ENCODE results near the gene SLCO1A2. TPM values are rescaled to one million over a fixed set of nuclear protein-coding genes. Genes with fewer than 3 reads are reported as not detected.

The SLCO1A2 gene
- total RNA-seq, 2 donors from 2014 or later = not detected

GRCh38 chr12:21339921-21340320, 5.2 kb upstream of the SLCO1A2 start:
- DNase-seq (ENCODE audit: low spot score in 2 of 2) (no peak), ATAC-seq (no peak)
- Mint-ChIP-seq H3K27ac (no peak overlapping the region), H3K36me3 (no peaks in the 10 kb centered on the region), H3K9me3 (no peaks in the 10 kb centered on the region)

GRCh38 chr12:21337959-21338744, 3.4 kb upstream of the SLCO1A2 start:
- H3K36me3 Mint-ChIP-seq = no peaks in the 10 kb centered on the region

GRCh38 chr12:21337453-21337852, 2.7 kb upstream of the SLCO1A2 start:
- DNase-seq (ENCODE audit: low spot score in 2 of 2) (no peak), ATAC-seq (no peak)
- Mint-ChIP-seq H3K36me3 (no peaks in the 10 kb centered on the region), H3K27ac (no peak overlapping the region), H3K9me3 (no peaks in the 10 kb centered on the region)

More at GRCh38 chr12:21337959-21338744, 3.4 kb upstream of the SLCO1A2 start:
- Mint-ChIP-seq H3K27ac (no peak overlapping the region), H3K9me3 (no peaks in the 10 kb centered on the region)
- ATAC-seq = peak in 1 of 2 donors; percentile 37
- no peak for DNase-seq (ENCODE audit: low spot score in 2 of 2)

- no peaks in the 10 kb centered on the region for H3K9me3 Mint-ChIP-seq
- ATAC-seq (no peak), DNase-seq (ENCODE audit: low spot score in 2 of 2) (no peak)
Observed at GRCh38 chr12:21336656-21337055, 1.9 kb upstream of the SLCO1A2 start.

GRCh38 chr12:21330682-21331253, 3.9 kb downstream of the SLCO1A2 start:
- H3K36me3 Mint-ChIP-seq = peaks cover 14 to 24% of the 10 kb centered on the region in 2 donors
- no peak overlapping the region for H3K27ac Mint-ChIP-seq
- ATAC-seq (no peak), DNase-seq (ENCODE audit: low spot score in 2 of 2) (no peak)
- peaks cover 15 to 20% of the 10 kb centered on the region in 2 donors for H3K9me3 Mint-ChIP-seq

More at GRCh38 chr12:21336656-21337055, 1.9 kb upstream of the SLCO1A2 start:
- Mint-ChIP-seq H3K27ac (no peak overlapping the region), H3K36me3 (no peaks in the 10 kb centered on the region)

- H3K27ac Mint-ChIP-seq = no peak overlapping the region
- no peak for ATAC-seq
- DNase-seq (ENCODE audit: low spot score in 2 of 2) = no peak
- peaks cover 15 to 24% of the 10 kb centered on the region in 2 donors for H3K36me3 Mint-ChIP-seq
- H3K9me3 Mint-ChIP-seq = peaks cover 15 to 20% of the 10 kb centered on the region in 2 donors
Observed at GRCh38 chr12:21328578-21328977, 6.1 kb downstream of the SLCO1A2 start.

- H3K9me3 Mint-ChIP-seq = peaks cover 15 to 20% of the 10 kb centered on the region in 2 donors
- no peak for ATAC-seq
Observed at GRCh38 chr12:21324551-21324950, 10.2 kb downstream of the SLCO1A2 start.

GRCh38 chr12:21323736-21324135, 11.0 kb downstream of the SLCO1A2 start:
- no peak overlapping the region for H3K27ac Mint-ChIP-seq
- H3K9me3 Mint-ChIP-seq = peaks cover 15 to 20% of the 10 kb centered on the region in 2 donors
- DNase-seq (ENCODE audit: low spot score in 2 of 2) (no peak), ATAC-seq (no peak)
- peaks cover 15 to 24% of the 10 kb centered on the region in 2 donors for H3K36me3 Mint-ChIP-seq

More at GRCh38 chr12:21324551-21324950, 10.2 kb downstream of the SLCO1A2 start:
- Mint-ChIP-seq H3K27ac (no peak overlapping the region), H3K36me3 (peaks cover 15 to 24% of the 10 kb centered on the region in 2 donors)
- no peak for DNase-seq (ENCODE audit: low spot score in 2 of 2)

GRCh38 chr12:21308785-21309184, 25.9 kb downstream of the SLCO1A2 start:
- DNase-seq (ENCODE audit: low spot score in 2 of 2) (no peak), ATAC-seq (no peak)
- H3K36me3 Mint-ChIP-seq = no peaks in the 10 kb centered on the region
- H3K9me3 Mint-ChIP-seq = no peaks in the 10 kb centered on the region
- H3K27ac Mint-ChIP-seq = no peak overlapping the region

- no peak for ATAC-seq
- H3K9me3 Mint-ChIP-seq = no peaks in the 10 kb centered on the region
- H3K27ac Mint-ChIP-seq = no peak overlapping the region
- DNase-seq (ENCODE audit: low spot score in 2 of 2) = no peak
- no peaks in the 10 kb centered on the region for H3K36me3 Mint-ChIP-seq
Observed at GRCh38 chr12:21305661-21306060, 29.1 kb downstream of the SLCO1A2 start.

- DNase-seq (ENCODE audit: low spot score in 2 of 2) (no peak), ATAC-seq (no peak)
- H3K9me3 Mint-ChIP-seq = no peaks in the 10 kb centered on the region
- H3K27ac Mint-ChIP-seq = no peak overlapping the region
- no peaks in the 10 kb centered on the region for H3K36me3 Mint-ChIP-seq
Observed at GRCh38 chr12:21300632-21301031, 34.1 kb downstream of the SLCO1A2 start.

- peak; percentile 35 to 37 for ATAC-seq
- Mint-ChIP-seq H3K36me3 (no peaks in the 10 kb centered on the region), H3K9me3 (no peaks in the 10 kb centered on the region), H3K27ac (no peak overlapping the region)
- DNase-seq (ENCODE audit: low spot score in 2 of 2) = no peak
Observed at GRCh38 chr12:21296751-21297406, 37.8 kb downstream of the SLCO1A2 start.

- DNase-seq (ENCODE audit: low spot score in 2 of 2) (no peak), ATAC-seq (no peak)
- H3K27ac Mint-ChIP-seq = no peak overlapping the region
- H3K36me3 Mint-ChIP-seq = no peaks in the 10 kb centered on the region
- H3K9me3 Mint-ChIP-seq = no peaks in the 10 kb centered on the region
Observed at GRCh38 chr12:21296348-21296747, 38.4 kb downstream of the SLCO1A2 start.

GRCh38 chr12:21294176-21294575, 40.5 kb downstream of the SLCO1A2 start:
- DNase-seq (ENCODE audit: low spot score in 2 of 2) (no peak), ATAC-seq (no peak)

GRCh38 chr12:21292111-21292510, 42.6 kb downstream of the SLCO1A2 start:
- ATAC-seq = no peak
- no peaks in the 10 kb centered on the region for H3K36me3 Mint-ChIP-seq
- H3K27ac Mint-ChIP-seq = no peak overlapping the region
- no peaks in the 10 kb centered on the region for H3K9me3 Mint-ChIP-seq
- DNase-seq (ENCODE audit: low spot score in 2 of 2) = no peak

More at GRCh38 chr12:21294176-21294575, 40.5 kb downstream of the SLCO1A2 start:
- Mint-ChIP-seq H3K9me3 (no peaks in the 10 kb centered on the region), H3K36me3 (no peaks in the 10 kb centered on the region), H3K27ac (no peak overlapping the region)

GRCh38 chr12:21289698-21290097, 45.0 kb downstream of the SLCO1A2 start:
- Mint-ChIP-seq H3K27ac (no peak overlapping the region), H3K36me3 (no peaks in the 10 kb centered on the region), H3K9me3 (no peaks in the 10 kb centered on the region)
- DNase-seq (ENCODE audit: low spot score in 2 of 2) (no peak), ATAC-seq (no peak)

- Mint-ChIP-seq H3K27ac (no peak overlapping the region), H3K9me3 (no peaks in the 10 kb centered on the region), H3K36me3 (no peaks in the 10 kb centered on the region)
- ATAC-seq (no peak), DNase-seq (ENCODE audit: low spot score in 2 of 2) (no peak)
Observed at GRCh38 chr12:21276826-21277225, 57.9 kb downstream of the SLCO1A2 start.

All from activated naive CD4-positive, alpha-beta T cell treated with anti-CD3 and anti-CD28 coated beads, Interleukin-2, amount 50 U/mL, for 72 hours (primary cell).